GM19351 (cell line): ENCODE results near the gene BTBD16.

Experiments used
- ATAC-seq: cut with Tn5 transposase; IDR thresholded peaks from one replicate; pipeline ENCODE4 v1.9.1; 2021; ENCODE audit warnings: mild to moderate bottlenecking, moderate library complexity; ENCODE audit not compliant: unreplicated experiment

Gene BTBD16

DNA sequence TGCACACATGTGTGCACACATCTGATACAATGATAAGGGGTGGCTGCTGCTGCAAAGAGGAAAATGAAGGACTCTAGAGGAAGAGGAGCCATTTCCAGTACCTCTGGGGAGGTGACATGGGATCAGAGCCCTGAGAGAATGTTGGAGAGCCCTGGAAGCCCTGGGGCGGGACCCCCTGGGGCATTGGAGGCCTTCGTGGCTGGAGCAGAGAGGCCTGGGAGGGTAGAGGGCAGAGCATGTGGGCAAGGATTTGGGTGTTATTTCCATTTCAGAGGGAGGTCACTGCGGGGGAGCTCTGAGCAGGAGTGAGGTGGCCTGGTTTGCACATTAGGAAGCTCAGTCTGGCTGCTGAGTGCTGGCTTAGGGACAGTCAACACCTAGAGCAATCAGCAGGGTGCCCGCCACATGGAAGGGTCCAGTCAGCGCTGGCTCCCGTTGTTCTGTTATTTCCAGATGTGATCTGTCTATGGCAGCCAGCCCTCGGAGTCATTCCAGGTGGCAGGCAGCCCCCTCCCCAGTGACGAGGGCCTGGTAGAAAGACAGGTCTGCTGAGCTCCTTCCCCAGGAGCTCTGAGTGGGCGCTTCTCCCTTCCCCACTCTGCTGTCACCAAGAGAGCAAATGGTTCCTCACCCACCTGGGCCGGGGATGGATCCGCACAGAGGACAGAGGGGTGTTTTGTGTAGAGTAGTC, 24.1 kb upstream of the BTBD16 start:
- ATAC-seq, result no peak

DNA sequence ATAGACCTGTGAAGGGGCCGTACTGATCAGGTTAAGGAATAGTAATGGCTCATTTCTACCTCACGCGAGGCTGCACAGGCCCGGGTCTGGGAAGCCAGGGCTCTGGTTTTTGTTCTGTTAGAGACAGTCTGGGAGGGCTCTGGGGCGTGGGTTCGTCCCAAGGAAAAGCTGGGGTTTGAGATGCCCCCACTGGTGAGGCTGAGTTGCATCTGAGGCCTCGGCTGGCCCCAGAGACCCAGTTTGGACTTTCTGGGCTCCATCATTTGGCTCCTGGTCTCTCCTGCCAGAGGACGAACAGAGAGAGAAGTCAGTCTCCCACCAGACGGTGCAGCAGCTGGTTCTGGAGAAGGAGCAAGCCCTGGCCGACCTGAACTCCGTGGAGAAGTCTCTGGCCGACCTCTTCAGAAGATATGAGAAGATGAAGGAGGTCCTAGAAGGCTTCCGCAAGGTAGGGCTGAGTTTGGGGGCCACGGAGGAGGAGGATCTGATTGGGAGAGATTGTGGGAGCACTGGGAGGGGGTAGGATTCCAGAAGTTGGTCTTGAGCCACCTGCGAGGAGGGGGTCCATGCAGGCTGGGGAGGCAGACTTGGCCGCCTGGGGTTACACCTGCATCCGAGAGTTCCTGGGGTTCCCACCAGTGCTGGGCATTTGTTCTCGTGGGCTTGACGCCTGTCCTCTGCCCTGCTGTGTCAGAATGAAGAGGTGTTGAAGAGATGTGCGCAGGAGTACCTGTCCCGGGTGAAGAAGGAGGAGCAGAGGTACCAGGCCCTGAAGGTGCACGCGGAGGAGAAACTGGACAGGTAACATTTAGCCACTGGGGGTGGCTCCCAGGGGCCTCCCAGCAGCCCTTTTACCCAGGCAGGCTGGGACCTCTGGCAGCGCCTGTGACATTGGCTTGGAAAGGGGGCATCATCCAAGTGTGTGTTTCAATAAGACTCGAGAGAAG, 22.5 kb upstream of the BTBD16 start:
- ATAC-seq, result no peak

GRCh38 chr10:122249303-122249850, 21.7 kb upstream of the BTBD16 start:
- no peak for ATAC-seq

DNA sequence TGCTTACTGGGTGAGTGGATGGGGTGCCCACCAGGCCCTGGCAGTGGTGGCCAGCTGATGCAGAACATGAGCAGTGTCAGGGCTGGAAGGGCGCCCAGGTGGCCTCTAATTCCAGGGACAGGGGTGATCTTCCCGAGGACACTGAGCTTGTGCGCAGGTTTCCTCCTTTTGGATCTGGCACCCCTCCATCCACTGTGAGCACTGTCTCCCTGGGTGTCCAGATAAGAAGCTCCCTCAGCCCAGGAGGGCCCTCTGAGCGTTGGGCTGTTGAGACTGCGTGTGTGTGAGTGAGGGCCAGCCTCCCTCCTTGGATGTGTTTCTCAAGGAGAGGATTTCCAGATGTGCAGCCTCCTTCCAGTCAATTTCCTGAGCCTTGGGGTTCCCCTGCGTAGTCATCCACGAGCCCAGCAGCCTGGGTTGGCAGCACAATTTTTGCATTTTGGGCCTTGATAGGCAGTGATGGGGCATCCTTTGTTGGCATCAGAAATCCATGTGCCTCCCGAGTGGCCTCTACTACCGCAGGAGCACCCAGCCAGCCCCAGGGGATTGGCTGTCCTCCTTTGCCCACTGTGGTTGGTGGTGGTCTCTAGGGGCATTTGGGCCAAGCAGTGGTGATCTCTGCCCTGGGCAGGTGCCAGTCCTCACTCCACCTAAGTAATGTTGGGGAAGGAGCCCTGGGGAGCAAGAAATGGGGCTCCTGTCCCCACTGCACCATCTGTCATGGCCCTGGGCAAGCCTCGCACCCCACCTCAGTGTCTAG, 20.9 kb upstream of the BTBD16 start:
- ATAC-seq, result no peak

- ATAC-seq, result no peak
Observed at GRCh38 chr10:122251459-122252255, 19.4 kb upstream of the BTBD16 start.

- no peak for ATAC-seq
Observed at GRCh38 chr10:122252805-122253204, 18.3 kb upstream of the BTBD16 start.

GRCh38 chr10:122253605-122254004, 17.5 kb upstream of the BTBD16 start:
- ATAC-seq, result no peak

- ATAC-seq, result no peak
Observed at GRCh38 chr10:122254831-122255230, 16.3 kb upstream of the BTBD16 start.

GRCh38 chr10:122255509-122256301, 15.4 kb upstream of the BTBD16 start:
- no peak for ATAC-seq

DNA sequence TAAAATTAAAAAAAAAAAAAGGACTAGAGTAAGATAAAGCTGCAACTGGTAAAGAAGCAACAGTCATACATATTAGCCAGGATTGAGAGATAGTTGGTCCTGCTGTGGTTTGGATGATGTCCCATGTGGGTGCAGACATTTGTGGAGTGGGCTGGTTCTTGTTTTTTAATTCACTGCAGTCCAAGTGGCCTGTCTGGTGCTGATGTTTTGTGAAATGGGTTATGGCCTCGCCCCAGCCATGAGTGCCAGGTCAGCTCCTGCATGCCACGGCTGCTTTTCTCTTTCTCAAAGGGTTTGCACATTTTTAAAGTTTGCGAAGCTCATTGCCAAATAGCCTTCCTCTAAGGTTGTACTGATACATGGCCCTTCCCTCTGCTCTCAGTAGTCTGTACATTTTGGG, 14.1 kb upstream of the BTBD16 start:
- ATAC-seq, result no peak

DNA sequence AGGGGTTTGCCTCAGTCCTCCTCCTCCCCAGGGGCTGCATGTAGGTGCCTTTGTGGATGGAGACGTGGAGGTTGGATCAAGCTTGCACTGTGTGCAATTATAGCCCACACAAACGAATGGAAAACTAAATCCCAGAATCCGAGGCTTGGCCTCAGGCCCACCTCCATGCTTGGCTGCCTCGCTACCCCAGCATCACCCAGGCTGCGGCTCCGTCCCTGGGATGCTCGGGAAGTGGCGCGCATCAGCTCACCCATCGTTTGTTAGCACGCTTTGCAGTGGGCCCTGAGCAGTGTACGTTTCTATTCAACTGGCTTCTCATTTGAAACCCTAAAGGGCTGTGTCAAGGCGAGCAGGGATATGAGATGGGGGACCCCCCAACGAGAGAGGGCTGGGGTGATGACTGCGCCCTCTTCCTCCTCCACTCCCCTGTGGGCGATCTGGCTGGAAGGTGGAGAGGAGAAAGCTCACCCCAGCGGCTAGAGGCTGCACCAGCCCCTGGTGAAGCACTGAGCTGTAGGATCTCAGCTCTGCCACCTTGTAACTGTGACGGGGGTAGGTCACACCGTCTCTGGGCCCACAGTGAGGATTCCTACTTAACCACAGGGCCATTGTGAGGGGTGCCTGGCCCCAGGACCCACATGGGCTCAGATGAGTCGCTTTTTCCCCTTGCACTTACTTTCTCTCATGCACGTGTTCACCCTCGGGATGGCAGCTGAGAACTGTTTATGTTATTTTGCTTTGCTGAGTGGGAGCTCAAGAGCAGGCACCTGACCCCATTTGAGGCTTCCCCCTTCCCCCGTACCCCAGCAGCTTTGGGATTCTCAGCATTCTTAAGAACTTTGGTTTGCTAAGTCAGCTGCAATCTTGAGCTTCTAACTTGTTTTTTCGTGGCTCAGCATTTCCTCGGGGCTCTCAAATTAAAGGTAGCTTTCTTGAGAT, 12.7 kb upstream of the BTBD16 start:
- no peak for ATAC-seq

- ATAC-seq, result no peak
Observed at GRCh38 chr10:122259075-122259466, 12.0 kb upstream of the BTBD16 start.

GRCh38 chr10:122261584-122261983, 9.5 kb upstream of the BTBD16 start:
- no peak for ATAC-seq

DNA sequence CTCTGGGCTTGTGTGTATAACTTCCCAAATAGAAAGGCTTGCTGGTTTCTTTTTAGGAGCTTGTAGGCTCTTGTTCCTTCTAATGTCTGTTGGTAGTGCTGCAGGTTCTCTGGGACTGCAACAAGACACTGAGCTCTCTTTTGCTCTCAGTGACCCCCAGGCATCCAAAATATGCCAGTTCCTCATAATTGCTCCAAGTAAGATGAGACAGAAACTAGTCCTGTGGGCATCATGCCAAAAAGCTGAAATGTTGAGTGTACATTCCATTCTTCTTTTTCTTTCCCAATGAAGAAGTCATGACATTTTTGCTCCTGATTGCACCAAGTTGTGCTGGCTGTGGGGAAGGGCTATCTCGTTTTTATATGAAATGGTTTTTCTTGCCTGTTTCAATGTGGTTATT, 7.1 kb upstream of the BTBD16 start:
- ATAC-seq, result no peak

DNA sequence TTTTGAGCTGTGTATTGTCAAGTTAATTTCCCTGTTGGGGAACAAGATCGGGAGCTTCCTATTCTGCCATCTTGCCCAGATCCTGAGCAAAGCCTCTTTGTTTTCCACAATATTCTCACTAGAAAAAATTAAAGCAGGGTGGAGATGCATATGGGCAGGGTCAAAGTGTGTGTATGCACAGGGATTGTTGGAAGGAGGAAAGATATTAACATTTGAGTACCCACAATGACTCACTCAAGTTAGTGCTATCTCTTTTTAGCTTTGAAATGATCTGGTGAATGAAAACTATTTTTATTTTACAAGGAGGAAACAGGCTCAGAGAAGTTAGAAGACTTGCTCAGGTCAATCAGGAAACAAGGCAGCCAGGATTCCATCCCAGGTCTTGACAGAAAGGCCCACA, 6.7 kb upstream of the BTBD16 start:
- ATAC-seq, result no peak

GRCh38 chr10:122264931-122265330, 6.2 kb upstream of the BTBD16 start:
- no peak for ATAC-seq

DNA sequence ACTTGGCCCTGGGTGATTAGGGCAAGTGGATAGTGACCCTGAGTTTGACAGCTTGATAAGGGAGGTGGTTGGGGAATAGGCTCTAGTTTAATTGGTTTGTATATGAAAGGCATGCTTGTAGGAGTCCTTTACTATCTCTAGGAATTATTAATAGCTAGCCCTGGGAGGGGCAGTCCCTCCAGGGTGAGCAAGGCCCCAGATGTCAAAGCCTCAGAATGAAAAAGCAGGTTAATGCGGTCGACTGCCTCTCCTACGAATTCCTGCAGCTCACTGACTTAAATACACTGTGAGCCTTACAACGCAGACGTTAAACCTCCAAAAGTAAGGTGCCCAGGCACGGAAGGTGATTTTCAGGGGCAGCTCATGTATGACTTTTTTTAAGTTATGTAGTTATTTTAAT, 5.2 kb upstream of the BTBD16 start:
- no peak for ATAC-seq
